A673 (cell line): Measurements from ENCODE around the gene UROS. TPM values are rescaled to one million over a fixed set of nuclear protein-coding genes. Genes with fewer than 3 reads are reported as not detected.

Source experiments
- BruUV-seq: library from RNA; stranded (reverse); fragments of 400-500 nt; replicated peaks from 2 replicates; lab custom pipeline; 2021; lab: Mats Ljungman, UMichigan
- CTCF ChIA-PET: fragments of 300-600 bp; sonication (Branson Sonifier 250); formaldehyde crosslinking; loops from one replicate; lab custom pipeline; 2022; ENCODE audit warnings: antibody characterized with exemption; lab: Charles Lee
- POLR2A ChIA-PET: fragments of 300-600 bp; sonication (Branson Sonifier 250); formaldehyde crosslinking; loops from one replicate; lab custom pipeline; 2022; ENCODE audit warnings: antibody characterized with exemption; ENCODE audit not compliant: low non-redundant PET; lab: Charles Lee
- DNase-seq: peaks from one replicate; pipeline ENCODE4 v3.0.0-alpha.2; 2015; ENCODE audit warnings: low spot score
- H3K27ac ChIP-seq: fragments of 200-600 bp; sonication (generic); 2 replicates; pipeline ENCODE4 v1.5.1; 2016; ENCODE audit warnings: mixed run types, low read depth, mild to moderate bottlenecking, mixed read lengths, antibody characterized with exemption, low read length; ENCODE audit not compliant: poor library complexity, severe bottlenecking
- H3K27me3 ChIP-seq: fragments of 200-600 bp; sonication (generic); replicated peaks from 2 replicates; pipeline ENCODE4 v1.6.1; 2017; ENCODE audit warnings: mixed run types, low read depth, mild to moderate bottlenecking, mixed read lengths, antibody characterized with exemption, low read length; ENCODE audit not compliant: insufficient read depth, poor library complexity
- H3K36me3 ChIP-seq: fragments of 200-600 bp; sonication (generic); 2 replicates; pipeline ENCODE4 v1.6.1; 2016; ENCODE audit warnings: mixed run types, mild to moderate bottlenecking, mixed read lengths, antibody characterized with exemption, low read length; ENCODE audit not compliant: insufficient read depth, poor library complexity, severe bottlenecking
- H3K4me1 ChIP-seq: fragments of 200-600 bp; sonication (generic); 2 replicates; pipeline ENCODE4 v1.6.1; 2017; ENCODE audit warnings: mixed run types, mild to moderate bottlenecking, mixed read lengths, antibody characterized with exemption, low read length; ENCODE audit not compliant: insufficient read depth, poor library complexity, severe bottlenecking
- H3K4me3 ChIP-seq: fragments of 200-600 bp; sonication (generic); 2 replicates; pipeline ENCODE4 v1.5.1; 2016; ENCODE audit warnings: low read depth, mixed run types, mild to moderate bottlenecking, mixed read lengths, low read length; ENCODE audit not compliant: poor library complexity, severe bottlenecking
- H3K9me3 ChIP-seq: fragments of 200-600 bp; sonication (generic); 2 replicates; pipeline ENCODE4 v1.6.1; 2016; ENCODE audit warnings: mixed run types, low read depth, mild to moderate bottlenecking, mixed read lengths, antibody characterized with exemption, low read length; ENCODE audit not compliant: poor library complexity, severe bottlenecking
- EZH2 ChIP-seq: fragments of 200-600 bp; sonication (generic); IDR thresholded peaks from 2 replicates; pipeline ENCODE4 v1.6.1; 2017; ENCODE audit warnings: borderline replicate concordance, low read depth, mild to moderate bottlenecking, mixed read lengths, antibody characterized with exemption, low read length; ENCODE audit not compliant: poor library complexity, severe bottlenecking
- intact Hi-C: fragments of 100-400 bp; cut with micrococcal nuclease; formaldehyde crosslinking; loops from one replicate; pipeline ENCODE4 v1.10.0; 2022; ENCODE audit not compliant: unreplicated experiment
- total RNA-seq: library from RNA; stranded (reverse); gene quantifications from 2 replicates; pipeline ENCODE4 v1.2.3, GENCODE V29; 2021
- TF ChIP-seq, protein P1 (sequence below): fragments of 300-800, 200-600 bp; sonication (generic); conservative IDR thresholded peaks from 2 replicates; pipeline ENCODE4 v1.5.1; 2017; ENCODE audit warnings: low read depth, mild to moderate bottlenecking, antibody characterized with exemption, low read length, moderate library complexity, mixed read lengths

Gene UROS
- total RNA-seq, 1 experiment from 2014 or later = 70.7 TPM

DNA sequence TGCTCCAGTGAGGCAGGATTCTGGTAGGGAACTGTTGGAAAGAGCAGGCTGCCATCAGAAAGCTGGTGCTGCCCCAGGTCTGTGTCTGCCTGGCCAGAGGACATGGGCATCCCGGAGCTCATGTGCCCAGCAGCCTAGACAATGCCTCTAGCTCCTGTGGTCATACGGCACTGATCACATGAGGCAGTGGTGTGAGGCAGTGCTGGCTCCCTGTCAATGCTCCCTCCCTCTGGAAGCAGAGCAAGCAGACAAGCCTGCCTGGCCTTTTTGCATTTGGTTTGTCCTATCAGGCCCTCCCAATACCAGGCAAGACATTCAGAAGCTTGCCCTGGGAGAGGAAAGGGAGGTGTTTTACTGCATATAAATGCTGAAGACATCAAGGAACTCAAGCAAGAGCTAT is 27.9 kb downstream of the UROS start:
- no TSS peak for BruUV-seq
- TF ChIP-seq, protein P1, sequence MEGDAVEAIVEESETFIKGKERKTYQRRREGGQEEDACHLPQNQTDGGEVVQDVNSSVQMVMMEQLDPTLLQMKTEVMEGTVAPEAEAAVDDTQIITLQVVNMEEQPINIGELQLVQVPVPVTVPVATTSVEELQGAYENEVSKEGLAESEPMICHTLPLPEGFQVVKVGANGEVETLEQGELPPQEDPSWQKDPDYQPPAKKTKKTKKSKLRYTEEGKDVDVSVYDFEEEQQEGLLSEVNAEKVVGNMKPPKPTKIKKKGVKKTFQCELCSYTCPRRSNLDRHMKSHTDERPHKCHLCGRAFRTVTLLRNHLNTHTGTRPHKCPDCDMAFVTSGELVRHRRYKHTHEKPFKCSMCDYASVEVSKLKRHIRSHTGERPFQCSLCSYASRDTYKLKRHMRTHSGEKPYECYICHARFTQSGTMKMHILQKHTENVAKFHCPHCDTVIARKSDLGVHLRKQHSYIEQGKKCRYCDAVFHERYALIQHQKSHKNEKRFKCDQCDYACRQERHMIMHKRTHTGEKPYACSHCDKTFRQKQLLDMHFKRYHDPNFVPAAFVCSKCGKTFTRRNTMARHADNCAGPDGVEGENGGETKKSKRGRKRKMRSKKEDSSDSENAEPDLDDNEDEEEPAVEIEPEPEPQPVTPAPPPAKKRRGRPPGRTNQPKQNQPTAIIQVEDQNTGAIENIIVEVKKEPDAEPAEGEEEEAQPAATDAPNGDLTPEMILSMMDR = no peak
- TF ChIP-seq EZH2 = no peak
- Histone ChIP-seq H3K27me3 (no peaks in the 10 kb centered on the region), H3K4me3 (no peak overlapping the region), H3K9me3 (no peaks in the 10 kb centered on the region), H3K4me1 (no peaks in the 10 kb centered on the region), H3K36me3 (peaks cover 14% of the 10 kb centered on the region), H3K27ac (no peak overlapping the region)
- intact Hi-C loops = no loop called here
- POLR2A ChIA-PET = no interaction called here
- CTCF ChIA-PET = no interaction called here
- DNase-seq = no peak

DNA sequence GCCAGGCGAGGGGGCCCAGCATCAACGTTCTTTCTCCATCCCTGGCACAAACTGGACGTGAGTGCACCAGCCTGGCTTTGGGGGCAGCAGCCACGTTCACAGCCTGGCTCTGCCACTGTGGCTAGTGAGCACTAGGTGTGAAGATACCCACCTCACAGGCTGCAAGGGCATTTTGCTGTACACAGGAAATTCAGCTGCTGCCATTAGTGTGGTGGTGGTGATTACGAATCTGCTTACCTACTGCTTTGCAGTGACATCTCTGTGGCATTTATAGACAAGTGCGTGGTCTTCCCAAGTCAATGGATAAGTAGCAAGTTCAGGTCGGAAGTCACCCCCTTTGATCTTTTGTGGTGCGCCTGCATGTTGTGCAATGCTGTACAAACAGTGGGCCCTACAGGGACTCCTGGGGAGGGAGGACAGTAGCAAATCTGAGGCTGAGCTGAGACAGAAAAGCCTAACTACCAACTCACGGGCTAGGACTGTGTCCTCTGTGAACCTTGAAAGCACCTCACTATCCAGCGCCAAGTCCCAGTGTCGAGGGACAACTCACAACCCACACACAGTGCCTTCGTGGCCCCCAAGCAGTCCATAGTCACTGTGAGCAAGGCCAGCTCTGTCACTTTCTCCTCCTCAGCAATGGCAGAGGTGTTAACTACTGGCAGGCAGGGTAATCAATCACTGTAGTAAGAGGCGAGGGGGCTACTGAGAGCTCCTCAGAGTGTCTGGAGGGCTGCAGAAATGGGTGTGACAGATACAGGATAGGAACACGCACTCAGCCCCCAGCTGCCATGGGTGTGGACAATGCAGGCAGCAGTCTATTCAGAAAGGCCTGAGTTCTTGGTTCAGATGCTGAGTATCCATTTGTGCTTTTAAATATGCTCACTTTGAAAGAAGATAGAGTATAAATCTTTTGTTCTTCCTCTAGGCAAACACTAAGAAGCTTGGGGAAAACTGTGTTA is 30.4 kb downstream of the UROS start:
- POLR2A ChIA-PET = no interaction called here
- no peaks in the 10 kb centered on the region for H3K9me3 ChIP-seq
- no peak for TF ChIP-seq EZH2
- TF ChIP-seq, protein P1 = no peak
- CTCF ChIA-PET = no interaction called here
- no TSS peak for BruUV-seq
- DNase-seq = no peak
- no peak overlapping the region for H3K4me3 ChIP-seq
- H3K27ac ChIP-seq = no peak overlapping the region
- intact Hi-C loops = no loop called here
- no peaks in the 10 kb centered on the region for H3K27me3 ChIP-seq
- peaks cover 14% of the 10 kb centered on the region for H3K36me3 ChIP-seq
- H3K4me1 ChIP-seq = no peaks in the 10 kb centered on the region

DNA sequence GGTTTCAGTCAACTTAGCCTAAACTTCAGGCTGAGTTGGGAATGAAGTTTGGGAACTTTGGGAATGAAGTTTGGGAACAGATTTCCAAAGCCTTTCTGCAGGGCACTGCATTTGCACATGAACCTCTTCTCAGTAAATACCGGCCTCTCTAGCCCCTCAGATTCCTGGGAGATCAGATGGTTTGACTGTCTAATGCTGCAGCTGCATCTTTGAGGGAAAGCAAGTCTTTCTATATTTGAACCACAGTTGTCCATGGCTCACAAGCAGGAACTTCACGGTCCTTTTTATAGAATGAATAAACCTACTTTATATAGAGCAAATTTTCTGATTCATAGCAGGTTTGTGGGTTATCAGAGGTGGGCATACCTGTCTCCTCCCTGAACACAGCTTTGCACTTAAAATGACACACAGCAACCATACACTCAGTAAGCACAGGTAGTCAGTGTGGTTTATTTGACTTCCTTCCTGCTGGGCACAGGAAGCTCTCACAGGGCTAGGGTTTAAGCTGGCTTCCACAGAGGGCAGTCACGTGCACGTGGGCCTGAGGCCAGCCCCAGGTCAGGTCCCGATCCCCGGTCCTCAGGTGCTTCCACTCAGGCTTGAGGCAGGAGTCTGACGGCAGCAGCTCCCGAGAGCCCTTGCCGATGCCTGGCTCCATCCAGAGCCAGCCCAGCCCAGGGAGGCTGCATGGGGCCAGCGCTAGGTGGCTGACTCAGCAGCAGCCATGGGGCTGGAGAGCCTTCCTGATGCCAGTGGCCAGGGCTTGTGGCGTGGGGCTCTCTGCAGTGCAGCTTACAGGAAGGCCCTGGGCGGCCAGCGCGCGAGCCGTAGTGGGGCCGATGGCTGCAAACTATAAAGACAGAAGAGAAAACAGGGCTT is 34.7 kb downstream of the UROS start:
- no peak overlapping the region for H3K27ac ChIP-seq
- DNase-seq = no peak
- intact Hi-C loops = no loop called here
- TF ChIP-seq, protein P1 = no peak
- TF ChIP-seq EZH2 = no peak
- no peaks in the 10 kb centered on the region for H3K27me3 ChIP-seq
- ChIA-PET POLR2A (no interaction called here), CTCF (no interaction called here)
- H3K4me1 ChIP-seq = no peaks in the 10 kb centered on the region
- BruUV-seq = no TSS peak
- H3K9me3 ChIP-seq = no peaks in the 10 kb centered on the region
- H3K4me3 ChIP-seq = no peak overlapping the region
- no peaks in the 10 kb centered on the region for H3K36me3 ChIP-seq
